Liver (tissue), 9 donors: Measurements from ENCODE around the gene NEK7. TPM values are rescaled to one million over a fixed set of nuclear protein-coding genes. Genes with fewer than 3 reads are reported as not detected.

Experiments
- DNase-seq: peaks from one replicate; pipeline ENCODE4 v3.0.0-alpha.2; 2017; ENCODE audit warnings: low spot score
- H3K27ac ChIP-seq, 2 donors: one replicate each; pipeline ENCODE4 v1.7.0; 2013; ENCODE audit warnings: inconsistent platforms in 2 of 2, low read length in 2 of 2, control low read depth in 1 of 2, low read depth in 1 of 2, mild to moderate bottlenecking in 1 of 2
- H3K27me3 ChIP-seq, 4 donors: one replicate each; pipeline versions ENCODE4 v1.6.1 to v1.7.0; 2013; ENCODE audit warnings: low read length in 3 of 4, inconsistent platforms in 1 of 4, mild to moderate bottlenecking in 1 of 4, moderate library complexity in 1 of 4; ENCODE audit not compliant: control insufficient read depth in 4 of 4, insufficient read depth in 4 of 4
- H3K36me3 ChIP-seq, 4 donors: one replicate each; pipeline versions ENCODE4 v1.6.1 to v1.7.0; 2013; ENCODE audit warnings: low read length in 3 of 4, mild to moderate bottlenecking in 3 of 4, low read depth in 1 of 4, moderate library complexity in 1 of 4; ENCODE audit not compliant: control insufficient read depth in 4 of 4, insufficient read depth in 3 of 4
- H3K4me1 ChIP-seq, 4 donors: one replicate each; pipeline versions ENCODE4 v1.6.1 to v1.7.0; 2013; ENCODE audit warnings: low read length in 3 of 4, mild to moderate bottlenecking in 3 of 4, moderate library complexity in 1 of 4; ENCODE audit not compliant: control insufficient read depth in 4 of 4, insufficient read depth in 4 of 4
- H3K4me3 ChIP-seq, 3 donors: one replicate each; pipeline versions ENCODE4 v1.6.1 to v1.7.0; 2013; ENCODE audit warnings: low read length in 3 of 3, control low read depth in 1 of 3, low read depth in 1 of 3, mild to moderate bottlenecking in 1 of 3
- H3K9ac ChIP-seq, 2 donors: one replicate each; pipeline ENCODE4 v1.7.0; 2013; ENCODE audit warnings: low read length in 2 of 2, mild to moderate bottlenecking in 2 of 2, moderate library complexity in 2 of 2, control low read depth in 1 of 2, low read depth in 1 of 2
- H3K9me3 ChIP-seq, 4 donors: one replicate each; pipeline versions ENCODE4 v1.6.1 to v1.7.0; 2013; ENCODE audit warnings: low read length in 3 of 4; ENCODE audit not compliant: control insufficient read depth in 4 of 4
- ATF3 ChIP-seq: IDR thresholded peaks from 2 replicates; pipeline ENCODE4 v1.6.1; 2016; ENCODE audit warnings: antibody characterized with exemption
- CTCF ChIP-seq: fragments of 150-350 bp; IDR thresholded peaks from 2 replicates; pipeline ENCODE4 v1.5.1; 2017; ENCODE audit warnings: improper control_type of control experiment, low read depth, low read length; ENCODE audit not compliant: missing input control
- EGR1 ChIP-seq, 2 donors: IDR thresholded peaks; 2 replicates each; pipeline ENCODE4 v1.6.1; 2016 to 2018; ENCODE audit warnings: antibody characterized with exemption in 2 of 2, low read depth in 2 of 2
- FOXA1 ChIP-seq: IDR thresholded peaks from 2 replicates; pipeline ENCODE4 v1.6.1; 2016; ENCODE audit warnings: antibody characterized with exemption
- FOXA2 ChIP-seq: IDR thresholded peaks from 2 replicates; pipeline ENCODE4 v1.6.1; 2016; ENCODE audit warnings: antibody characterized with exemption
- GABPA ChIP-seq, 2 donors: IDR thresholded peaks in 1 of 2; conservative IDR thresholded peaks in 1 of 2; 2 replicates each; pipeline ENCODE4 v1.6.1; 2016; ENCODE audit warnings: antibody characterized with exemption in 2 of 2, mild to moderate bottlenecking in 1 of 2, moderate library complexity in 1 of 2
- HNF4A ChIP-seq, 2 donors: conservative IDR thresholded peaks; 2 replicates each; pipeline ENCODE4 v1.6.1; 2016; ENCODE audit warnings: antibody characterized with exemption in 2 of 2, mild to moderate bottlenecking in 2 of 2
- HNF4G ChIP-seq: IDR thresholded peaks from 2 replicates; pipeline ENCODE4 v1.6.1; 2016; ENCODE audit warnings: antibody characterized with exemption
- JUND ChIP-seq, 2 donors: IDR thresholded peaks; 2 replicates each; pipeline ENCODE4 v1.6.1; 2016; ENCODE audit warnings: antibody characterized with exemption in 2 of 2
- MAX ChIP-seq: IDR thresholded peaks from 2 replicates; pipeline ENCODE4 v1.6.1; 2016; ENCODE audit warnings: antibody characterized with exemption
- NR2F2 ChIP-seq: IDR thresholded peaks from 2 replicates; pipeline ENCODE4 v1.6.1; 2016; ENCODE audit warnings: antibody characterized with exemption
- RAD21 ChIP-seq, 2 donors: IDR thresholded peaks; 2 replicates each; pipeline ENCODE4 v1.6.1; 2016; ENCODE audit warnings: antibody characterized with exemption in 2 of 2, mild to moderate bottlenecking in 2 of 2
- REST ChIP-seq: IDR thresholded peaks from 2 replicates; pipeline ENCODE4 v1.6.1; 2016; ENCODE audit warnings: antibody characterized with exemption, mild to moderate bottlenecking
- RXRA ChIP-seq, 2 donors: IDR thresholded peaks; 2 replicates each; pipeline ENCODE4 v1.6.1; 2017 to 2018; ENCODE audit warnings: antibody characterized with exemption in 2 of 2, mild to moderate bottlenecking in 1 of 2
- SP1 ChIP-seq: IDR thresholded peaks from 2 replicates; pipeline ENCODE4 v1.6.1; 2018; ENCODE audit warnings: antibody characterized with exemption, mild to moderate bottlenecking
- TAF1 ChIP-seq: conservative IDR thresholded peaks from 2 replicates; pipeline ENCODE4 v1.6.1; 2016; ENCODE audit warnings: antibody characterized with exemption, mild to moderate bottlenecking
- YY1 ChIP-seq: IDR thresholded peaks from 2 replicates; pipeline ENCODE4 v1.6.1; 2016; ENCODE audit warnings: antibody characterized with exemption, mild to moderate bottlenecking
- ZBTB33 ChIP-seq: IDR thresholded peaks from 2 replicates; pipeline ENCODE4 v1.6.1; 2016; ENCODE audit warnings: antibody characterized with exemption
- WGBS: extraction: QIAGEN DNeasy Blood & Tissue Kit; methylation state at CpG from one replicate; pipeline ENCODE4 v1.1.7; 2013; 5-methylcytosine and 5-hydroxymethylcytosine counted together
- polyA plus RNA-seq, 2 donors: library from polyadenylated mRNA; stranded (reverse) in 1 of 2; unstranded in 1 of 2; fragments of 200-250 nt in 1 of 2; fragments of >200 nt in 1 of 2; fragmentation: Nextera tagmentation in 1 of 2; extraction: Ambion mirVana in 1 of 2; gene quantifications; one replicate each; pipeline versions ENCODE4 v1.2.1 to v1.2.3, GENCODE V29; 2013 to 2015
- total RNA-seq, 2 donors: library from RNA; depleted of rRNA; stranded (reverse); fragments of >200 nt; gene quantifications; one replicate each; pipeline ENCODE4 v1.2.3, GENCODE V29; 2014
- donor health status: healthy.
- donor health status: healthy.
- donor health status: healthy.
- donor health status: healthy.
- donor health status: healthy.

The NEK7 gene
- total and polyA plus RNA-seq, 4 donors, result 9.2 to 34.4 (median 20.2) TPM

- TF ChIP-seq EGR1 (IDR thresholded peaks at IDR 0.05; ENCODE audit: low read depth in 2 of 2), result no peak
- TF ChIP-seq TAF1, result no peak
- TF ChIP-seq MAX, result no peak
- no peak for TF ChIP-seq HNF4A (conservative IDR thresholded peaks at IDR 0.05)
- no peak for TF ChIP-seq GABPA (IDR thresholded peaks at IDR 0.05 in 1 of 2, conservative IDR thresholded peaks at IDR 0.05 in 1 of 2)
- no peak for TF ChIP-seq REST
- TF ChIP-seq SP1, result no peak
- TF ChIP-seq RAD21 (IDR thresholded peaks at IDR 0.05), result no peak
- TF ChIP-seq CTCF, result no peak
- TF ChIP-seq JUND (IDR thresholded peaks at IDR 0.05), result no peak
- no peak for TF ChIP-seq HNF4G
- no peak for TF ChIP-seq FOXA1
- TF ChIP-seq ZBTB33, result no peak
- TF ChIP-seq ATF3, result no peak
- no peak for TF ChIP-seq RXRA (IDR thresholded peaks at IDR 0.05)
- no peak for TF ChIP-seq FOXA2
- no peak for TF ChIP-seq NR2F2
- 76% methylated on average over 1 of the region's 1 CpG for WGBS
Measured at GRCh38 chr1:198153804-198154203, 3.0 kb upstream of the NEK7 start.

GRCh38 chr1:198155253-198155652, 1.5 kb upstream of the NEK7 start:
- Histone ChIP-seq H3K27me3 (no peaks in the 10 kb centered on the region), H3K4me1 (peaks cover 0 to 29% (median 17%) of the 10 kb centered on the region in 4 donors), H3K36me3 (no peaks in the 10 kb centered on the region), H3K4me3 (no peak overlapping the region), H3K9ac (no peak overlapping the region), H3K27ac (no peak overlapping the region), H3K9me3 (no peaks in the 10 kb centered on the region)
- 83% methylated on average over 5 of the region's 5 CpGs for WGBS
- no peak for DNase-seq
- no peak for TF ChIP-seq FOXA1
- TF ChIP-seq NR2F2, result no peak
- no peak for TF ChIP-seq RXRA (IDR thresholded peaks at IDR 0.05)
- TF ChIP-seq CTCF, result no peak
- TF ChIP-seq FOXA2, result no peak
- no peak for TF ChIP-seq GABPA (IDR thresholded peaks at IDR 0.05 in 1 of 2, conservative IDR thresholded peaks at IDR 0.05 in 1 of 2)
- TF ChIP-seq ZBTB33, result no peak
- TF ChIP-seq SP1, result no peak
- TF ChIP-seq MAX, result no peak
- no peak for TF ChIP-seq RAD21 (IDR thresholded peaks at IDR 0.05)
- TF ChIP-seq YY1, result no peak
- TF ChIP-seq TAF1, result no peak

More at GRCh38 chr1:198153804-198154203, 3.0 kb upstream of the NEK7 start:
- DNase-seq, result no peak
- Histone ChIP-seq H3K36me3 (no peaks in the 10 kb centered on the region), H3K4me1 (peaks cover 0 to 21% (median 12%) of the 10 kb centered on the region in 4 donors), H3K4me3 (no peak overlapping the region), H3K9me3 (no peaks in the 10 kb centered on the region), H3K27me3 (no peaks in the 10 kb centered on the region), H3K27ac (no peak overlapping the region), H3K9ac (no peak overlapping the region)
